ENCODE measurements around the gene ANO6. TPM values are rescaled to one million over a fixed set of nuclear protein-coding genes. Genes with fewer than 3 reads are reported as not detected.

The ANO6 gene
- total and polyA plus RNA-seq, 8 donors, result 4.0 to 34.0 (median 17.7) TPM

GRCh38 chr12:45433441-45433868 lies 217.6 kb downstream of the ANO6 start:
- ATAC-seq (no peak), FAIRE-seq (no peak), DNase-seq (no peak)
- no peak overlapping the region for H3K4me3 ChIP-seq
- no peak overlapping the region for H3K27ac ChIP-seq
- WGBS, 2 donors, result 76 to 80% methylated on average over 6 of the region's 6 CpGs
- peaks cover 0 to 18% (median 0%) of the 10 kb centered on the region in 3 donors for H3K36me3 ChIP-seq
- intact Hi-C loops (cut with DNase I), result no loop called here
- H3K27me3 ChIP-seq, result no peaks in the 10 kb centered on the region
- H3K4me1 ChIP-seq, result no peaks in the 10 kb centered on the region
- no peaks in the 10 kb centered on the region for H3K9me3 ChIP-seq
- TF ChIP-seq CTCF (IDR thresholded peaks at IDR 0.05), result no peak

GRCh38 chr12:45434094-45434493 lies 218.2 kb downstream of the ANO6 start:
- no peak overlapping the region for H3K4me3 ChIP-seq
- no peak overlapping the region for H3K27ac ChIP-seq
- H3K27me3 ChIP-seq, result no peaks in the 10 kb centered on the region
- WGBS, 2 donors, result 86 to 96% methylated on average over 7 of the region's 7 CpGs
- no peaks in the 10 kb centered on the region for H3K4me1 ChIP-seq
- FAIRE-seq (no peak), ATAC-seq (no peak), DNase-seq (no peak)
- intact Hi-C loops (cut with DNase I), result no loop called here
- peaks cover 0 to 12% (median 0%) of the 10 kb centered on the region in 3 donors for H3K36me3 ChIP-seq
- TF ChIP-seq CTCF (IDR thresholded peaks at IDR 0.05), result no peak
- no peaks in the 10 kb centered on the region for H3K9me3 ChIP-seq

- WGBS, 2 donors, result 84 to 91% methylated on average over 3 of the region's 3 CpGs
Observed at GRCh38 chr12:45435945-45436710, 220.2 kb downstream of the ANO6 start.

GRCh38 chr12:45439039-45439438 lies 223.1 kb downstream of the ANO6 start:
- H3K4me1 ChIP-seq, result no peaks in the 10 kb centered on the region
- FAIRE-seq (no peak), ATAC-seq (no peak), DNase-seq (no peak)
- H3K9me3 ChIP-seq, result no peaks in the 10 kb centered on the region
- no peak overlapping the region for H3K27ac ChIP-seq
- H3K36me3 ChIP-seq, result no peaks in the 10 kb centered on the region
- H3K27me3 ChIP-seq, result no peaks in the 10 kb centered on the region
- 92% methylated on average over 4 of the region's 4 CpGs for WGBS, 2 donors
- intact Hi-C loops (cut with DNase I), result no loop called here
- TF ChIP-seq CTCF (IDR thresholded peaks at IDR 0.05), result no peak
- H3K4me3 ChIP-seq, result no peak overlapping the region

More at GRCh38 chr12:45435945-45436710, 220.2 kb downstream of the ANO6 start:
- Histone ChIP-seq H3K27me3 (no peaks in the 10 kb centered on the region), H3K27ac (no peak overlapping the region), H3K4me1 (no peaks in the 10 kb centered on the region), H3K36me3 (peaks cover 0 to 6% (median 0%) of the 10 kb centered on the region in 3 donors), H3K9me3 (no peaks in the 10 kb centered on the region), H3K4me3 (no peak overlapping the region)
- no peak for TF ChIP-seq CTCF (IDR thresholded peaks at IDR 0.05)
- no peak for FAIRE-seq
- no peak for DNase-seq
- peak in 2 of 4 donors; percentile 30 to 78 for ATAC-seq
- intact Hi-C loops (cut with DNase I), result no loop called here

GRCh38 chr12:45446013-45446412 lies 230.1 kb downstream of the ANO6 start:
- Histone ChIP-seq H3K27ac (no peak overlapping the region), H3K4me1 (no peaks in the 10 kb centered on the region), H3K27me3 (no peaks in the 10 kb centered on the region), H3K36me3 (no peaks in the 10 kb centered on the region), H3K9me3 (no peaks in the 10 kb centered on the region), H3K4me3 (no peak overlapping the region)
- no peak for TF ChIP-seq CTCF (IDR thresholded peaks at IDR 0.05)
- WGBS, 2 donors, result 80 to 92% methylated on average over 1 of the region's 1 CpG
- intact Hi-C loops (cut with DNase I), result no loop called here
- DNase-seq (no peak), FAIRE-seq (no peak), ATAC-seq (no peak)
